HG03520 (cell line): ENCODE results near the gene INTS2.
"Not testable (repeated sequence)": the region's sequence is repeated elsewhere in the genome, so short reads cannot be mapped to it uniquely, and the experiment has no call there.

Experiments used
- ATAC-seq: cut with Tn5 transposase; IDR thresholded peaks from one replicate; pipeline ENCODE4 v1.9.1; 2021; ENCODE audit warnings: mild to moderate bottlenecking, moderate library complexity; ENCODE audit not compliant: unreplicated experiment

INTS2 gene, protein sequence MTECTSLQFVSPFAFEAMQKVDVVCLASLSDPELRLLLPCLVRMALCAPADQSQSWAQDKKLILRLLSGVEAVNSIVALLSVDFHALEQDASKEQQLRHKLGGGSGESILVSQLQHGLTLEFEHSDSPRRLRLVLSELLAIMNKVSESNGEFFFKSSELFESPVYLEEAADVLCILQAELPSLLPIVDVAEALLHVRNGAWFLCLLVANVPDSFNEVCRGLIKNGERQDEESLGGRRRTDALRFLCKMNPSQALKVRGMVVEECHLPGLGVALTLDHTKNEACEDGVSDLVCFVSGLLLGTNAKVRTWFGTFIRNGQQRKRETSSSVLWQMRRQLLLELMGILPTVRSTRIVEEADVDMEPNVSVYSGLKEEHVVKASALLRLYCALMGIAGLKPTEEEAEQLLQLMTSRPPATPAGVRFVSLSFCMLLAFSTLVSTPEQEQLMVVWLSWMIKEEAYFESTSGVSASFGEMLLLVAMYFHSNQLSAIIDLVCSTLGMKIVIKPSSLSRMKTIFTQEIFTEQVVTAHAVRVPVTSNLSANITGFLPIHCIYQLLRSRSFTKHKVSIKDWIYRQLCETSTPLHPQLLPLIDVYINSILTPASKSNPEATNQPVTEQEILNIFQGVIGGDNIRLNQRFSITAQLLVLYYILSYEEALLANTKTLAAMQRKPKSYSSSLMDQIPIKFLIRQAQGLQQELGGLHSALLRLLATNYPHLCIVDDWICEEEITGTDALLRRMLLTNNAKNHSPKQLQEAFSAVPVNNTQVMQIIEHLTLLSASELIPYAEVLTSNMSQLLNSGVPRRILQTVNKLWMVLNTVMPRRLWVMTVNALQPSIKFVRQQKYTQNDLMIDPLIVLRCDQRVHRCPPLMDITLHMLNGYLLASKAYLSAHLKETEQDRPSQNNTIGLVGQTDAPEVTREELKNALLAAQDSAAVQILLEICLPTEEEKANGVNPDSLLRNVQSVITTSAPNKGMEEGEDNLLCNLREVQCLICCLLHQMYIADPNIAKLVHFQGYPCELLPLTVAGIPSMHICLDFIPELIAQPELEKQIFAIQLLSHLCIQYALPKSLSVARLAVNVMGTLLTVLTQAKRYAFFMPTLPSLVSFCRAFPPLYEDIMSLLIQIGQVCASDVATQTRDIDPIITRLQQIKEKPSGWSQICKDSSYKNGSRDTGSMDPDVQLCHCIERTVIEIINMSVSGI

GRCh38 chr17:61927208-61928100, at the start of gene INTS2:
INTS2 (minus strand) TSS chr17:61927982; CDS start chr17:61926644, 1,338 bp downstream.
- ATAC-seq: peak; percentile 79

DNA sequence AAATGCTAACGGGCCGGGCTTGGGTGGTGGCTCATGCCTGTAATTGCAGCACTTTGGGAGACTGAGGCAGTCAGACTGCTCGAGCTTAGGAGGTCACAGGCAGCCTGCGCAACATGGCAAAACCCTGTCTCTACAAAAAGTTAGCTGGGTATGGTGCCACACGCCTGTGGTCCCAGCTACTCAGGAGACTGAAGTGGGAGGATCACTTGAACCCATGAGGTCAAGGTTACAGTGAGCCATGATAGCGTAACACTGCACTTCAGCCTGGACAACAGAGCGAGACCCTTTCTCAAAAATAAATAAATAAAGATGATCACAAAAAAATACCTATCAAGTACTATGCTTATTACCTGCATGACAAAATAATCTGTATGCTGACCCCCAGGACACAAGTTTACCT, 46.3 kb upstream of the INTS2 start:
- no peak for ATAC-seq

GRCh38 chr17:61972311-61972710, 44.5 kb upstream of the INTS2 start:
- no peak for ATAC-seq

GRCh38 chr17:61970030-61970429, 42.2 kb upstream of the INTS2 start:
- ATAC-seq: no peak

- ATAC-seq: no peak
Observed at GRCh38 chr17:61968757-61969156, 41.0 kb upstream of the INTS2 start.

GRCh38 chr17:61967729-61968128, 39.9 kb upstream of the INTS2 start:
- no peak for ATAC-seq

GRCh38 chr17:61966191-61966590, 38.4 kb upstream of the INTS2 start:
- ATAC-seq: no peak

GRCh38 chr17:61955619-61956018, 27.8 kb upstream of the INTS2 start:
- no peak for ATAC-seq

- ATAC-seq: no peak
Observed at GRCh38 chr17:61947367-61948078, 19.7 kb upstream of the INTS2 start.

DNA sequence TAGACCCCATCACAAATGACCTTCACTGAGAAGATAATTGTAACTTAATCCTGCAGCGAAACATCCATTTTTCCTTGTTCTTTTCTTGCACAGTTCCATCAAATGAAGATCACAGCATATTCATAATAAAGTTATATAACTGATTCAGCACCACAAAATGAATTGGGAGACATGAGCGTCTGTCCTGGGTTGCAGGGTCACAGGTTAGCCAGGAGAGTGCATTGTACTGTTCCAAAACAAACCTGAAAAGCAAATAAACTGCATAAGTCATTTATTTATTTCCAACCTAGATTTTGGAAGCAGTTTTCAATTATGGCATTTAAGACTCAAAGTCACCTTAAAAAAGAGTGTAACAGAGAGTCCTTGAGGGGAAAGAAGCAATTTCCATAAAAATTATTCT, 18.6 kb upstream of the INTS2 start:
- no peak for ATAC-seq

DNA sequence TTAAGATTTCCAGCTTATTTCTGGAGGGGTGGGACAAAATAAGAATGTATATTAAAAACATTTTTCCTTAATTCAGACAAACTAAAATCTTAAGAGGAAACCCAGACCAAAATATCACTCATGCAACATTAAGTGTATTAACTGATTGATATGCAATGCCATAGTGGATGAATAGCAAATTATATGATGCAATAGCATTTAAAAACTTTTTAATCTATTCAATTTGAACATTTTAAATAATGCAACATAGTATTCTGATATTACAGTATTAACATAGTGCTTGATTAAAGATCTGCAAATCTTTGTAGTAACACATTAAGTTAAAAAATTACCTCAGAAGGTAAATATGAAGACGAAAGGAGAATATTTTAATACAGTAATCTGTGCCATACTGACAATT, 15.3 kb upstream of the INTS2 start:
- ATAC-seq: no peak

GRCh38 chr17:61942085-61942484, 14.3 kb upstream of the INTS2 start:
- ATAC-seq: no peak

DNA sequence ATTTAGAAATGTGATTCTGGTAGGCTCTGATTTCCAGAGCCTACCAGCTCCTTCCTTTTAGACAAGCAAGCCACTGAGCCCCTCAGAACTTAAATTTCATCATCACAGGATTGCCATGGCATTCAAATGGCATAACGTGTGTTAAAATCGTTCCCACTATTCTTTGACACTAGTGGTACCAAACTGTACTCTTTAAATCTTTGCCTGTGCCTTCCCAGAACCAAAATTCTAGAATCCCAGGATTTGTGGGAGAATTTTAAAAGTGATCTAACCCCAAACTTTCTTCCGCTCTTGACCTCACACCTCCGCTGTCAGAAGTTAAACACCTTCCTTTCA, 287 bp upstream of the INTS2 start:
- ATAC-seq: no peak

- no peak for ATAC-seq
Observed at GRCh38 chr17:61926826-61927207, 965 bp downstream of the INTS2 start.

- not testable (repeated sequence) for ATAC-seq
Observed at GRCh38 chr17:61915162-61915561, 12.6 kb downstream of the INTS2 start.

- no peak for ATAC-seq
Observed at GRCh38 chr17:61908292-61909037, 19.3 kb downstream of the INTS2 start.

- no peak for ATAC-seq
Observed at GRCh38 chr17:61907361-61907760, 20.4 kb downstream of the INTS2 start.

DNA sequence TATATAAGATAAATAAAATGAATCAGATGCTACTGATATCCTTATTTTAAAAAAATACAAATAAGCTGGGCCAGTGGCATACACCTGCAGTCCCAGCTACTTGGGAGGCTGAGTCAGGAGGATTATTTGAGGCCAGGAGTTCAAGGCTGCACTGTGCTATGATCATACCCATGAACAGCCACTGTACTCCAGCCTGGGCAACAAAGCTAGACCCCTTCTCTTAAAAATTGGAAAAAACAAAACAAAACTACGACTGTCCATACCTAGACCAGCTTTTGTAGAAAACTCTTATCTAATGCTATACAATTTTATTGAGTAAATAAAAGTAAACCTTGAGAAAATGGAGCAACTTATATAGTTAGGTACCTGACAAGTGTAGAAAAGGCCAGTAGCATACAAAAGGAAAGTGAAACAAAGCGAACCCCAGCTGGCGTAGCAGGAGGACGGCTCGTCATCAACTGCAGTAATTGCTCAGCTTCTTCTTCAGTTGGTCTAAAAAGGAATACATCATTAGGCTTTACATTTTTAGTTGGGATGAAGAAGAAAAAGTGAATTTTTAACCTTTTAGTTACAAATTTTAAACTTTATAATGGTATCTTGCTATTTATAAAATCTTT, 23.6 kb downstream of the INTS2 start:
- ATAC-seq: peak; percentile 78

DNA sequence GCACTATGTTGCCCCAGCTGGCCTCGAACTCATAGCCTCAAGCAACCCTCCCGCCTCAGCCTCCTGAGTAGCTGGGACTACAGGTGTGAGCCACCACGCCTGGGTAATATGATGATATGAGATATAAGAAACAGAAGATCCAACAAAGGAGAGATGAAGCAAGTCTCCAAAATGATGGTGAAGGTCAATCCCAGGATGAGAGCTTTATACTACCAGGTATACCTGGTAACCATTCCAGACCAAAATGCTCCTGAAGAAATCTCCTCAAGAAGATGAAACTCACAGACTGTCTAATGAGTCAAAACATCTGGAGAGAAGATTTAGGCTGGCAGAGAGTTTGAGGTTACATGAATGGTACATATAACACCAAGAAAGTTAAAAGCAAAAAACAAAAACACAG, 24.5 kb downstream of the INTS2 start:
- ATAC-seq: no peak
